AML-193 (cell line): ENCODE measurements around the gene CCL14.
"Not testable (repeated sequence)": the region's sequence is repeated elsewhere in the genome, so short reads cannot be mapped to it uniquely, and the experiment has no call there.

Source experiments
- DNase-seq, 2 experiments: peaks; one replicate each; lab custom pipeline; 2025; lab: John Stamatoyannopoulos, UW

The CCL14 gene

GRCh38 chr17:35986643-35987042, at the start of gene CCL14:
CCL14 (minus strand) TSS chr17:35986729; CDS start chr17:35986649, 80 bp downstream.
- no peak for DNase-seq

GRCh38 chr17:36036235-36036634, 49.7 kb upstream of the CCL14 start:
- DNase-seq: peak; percentile 58 to 60

GRCh38 chr17:36034127-36034526, 47.6 kb upstream of the CCL14 start:
- DNase-seq: peak; percentile 17 to 22

GRCh38 chr17:36030956-36031355, 44.4 kb upstream of the CCL14 start:
- no peak for DNase-seq

- DNase-seq: no peak
Observed at GRCh38 chr17:36027761-36028160, 41.2 kb upstream of the CCL14 start.

- DNase-seq: no peak
Observed at GRCh38 chr17:36024106-36024869, 37.8 kb upstream of the CCL14 start.

GRCh38 chr17:36019423-36019822, 32.9 kb upstream of the CCL14 start:
- DNase-seq: no peak

- DNase-seq: peak; percentile 67 to 76
Observed at GRCh38 chr17:36017799-36018198, 31.3 kb upstream of the CCL14 start, which contains the start of gene CCL23. CCL23 (minus strand) TSS chr17:36017972; CDS start chr17:36017897, 75 bp downstream.

- no peak for DNase-seq
Observed at GRCh38 chr17:36016555-36016954, 30.0 kb upstream of the CCL14 start.

- DNase-seq: not testable (repeated sequence)
Observed at GRCh38 chr17:36015895-36016294, 29.4 kb upstream of the CCL14 start.

- DNase-seq: no peak
Observed at GRCh38 chr17:36014946-36015345, 28.4 kb upstream of the CCL14 start.

GRCh38 chr17:36011201-36011600, 24.7 kb upstream of the CCL14 start:
- DNase-seq: no peak

- no peak for DNase-seq
Observed at GRCh38 chr17:36008998-36009665, 22.6 kb upstream of the CCL14 start.

GRCh38 chr17:36004594-36005108, 18.1 kb upstream of the CCL14 start:
- DNase-seq: no peak

GRCh38 chr17:36002631-36003030, 16.1 kb upstream of the CCL14 start:
- DNase-seq: no peak

- DNase-seq: no peak
Observed at GRCh38 chr17:36001862-36002603, 15.5 kb upstream of the CCL14 start.

- no peak for DNase-seq
Observed at GRCh38 chr17:36001110-36001771, 14.7 kb upstream of the CCL14 start, which contains the start of gene CCL15. CCL15 (minus strand) TSS chr17:36001553; CDS start chr17:36001492, 61 bp downstream.

- no peak for DNase-seq
Observed at GRCh38 chr17:36000732-36001109, 14.2 kb upstream of the CCL14 start.

- no peak for DNase-seq
Observed at GRCh38 chr17:35998756-35999155, 12.2 kb upstream of the CCL14 start.

- DNase-seq: no peak
Observed at GRCh38 chr17:35998018-35998545, 11.6 kb upstream of the CCL14 start.

- not testable (repeated sequence) for DNase-seq
Observed at GRCh38 chr17:35995346-35995745, 8.8 kb upstream of the CCL14 start.
